ENCODE measurements around the gene CHMP6. TPM values are rescaled to one million over a fixed set of nuclear protein-coding genes. Genes with fewer than 3 reads are reported as not detected.

The CHMP6 gene
- total and polyA plus RNA-seq, 9 of the 15 experiments (the other 6 are each of a cell fraction or from before 2014, with no cell fraction given), result 0.25 to 30.4 (median 13.4) TPM

DNA sequence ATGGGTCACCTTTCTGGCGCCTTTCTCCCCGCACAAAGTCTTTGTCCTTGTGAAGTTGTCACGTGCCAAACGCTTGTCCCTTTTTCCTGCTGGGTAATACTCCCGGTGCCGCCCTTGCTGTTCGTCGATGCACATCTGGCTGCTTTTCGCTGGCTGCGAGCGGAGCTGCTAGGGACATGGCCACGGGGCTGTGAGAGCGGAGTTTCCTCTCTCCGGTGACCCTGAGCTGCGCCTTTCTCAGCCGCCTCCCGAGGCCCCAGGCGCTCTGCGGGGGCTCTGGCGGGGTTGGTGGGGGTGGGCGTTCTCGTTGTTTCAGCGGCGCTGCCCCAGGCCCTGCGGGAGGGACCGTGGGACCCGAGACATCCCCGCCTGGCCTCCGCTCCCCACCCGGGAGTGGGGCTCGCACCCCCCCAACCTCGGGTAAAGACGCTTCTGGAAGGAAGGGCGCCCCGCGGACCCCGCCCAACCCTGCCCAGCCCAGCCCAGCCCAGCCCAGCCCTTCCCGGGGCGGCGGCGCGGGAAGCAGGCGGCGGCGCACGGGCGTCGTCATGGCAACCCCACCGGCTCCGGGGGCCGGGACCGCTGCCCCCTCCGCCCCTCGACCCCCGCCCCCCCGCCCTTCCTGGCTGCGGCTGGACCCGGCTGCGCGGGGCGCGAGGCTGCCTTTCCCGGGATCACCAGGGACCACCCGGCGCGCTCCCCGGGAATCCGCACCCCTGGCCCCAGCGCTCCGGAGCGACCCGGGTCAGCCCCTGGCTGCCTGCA lies 12.3 kb downstream of the CHMP6 start (continued):
- TF ChIP-seq, protein P1, sequence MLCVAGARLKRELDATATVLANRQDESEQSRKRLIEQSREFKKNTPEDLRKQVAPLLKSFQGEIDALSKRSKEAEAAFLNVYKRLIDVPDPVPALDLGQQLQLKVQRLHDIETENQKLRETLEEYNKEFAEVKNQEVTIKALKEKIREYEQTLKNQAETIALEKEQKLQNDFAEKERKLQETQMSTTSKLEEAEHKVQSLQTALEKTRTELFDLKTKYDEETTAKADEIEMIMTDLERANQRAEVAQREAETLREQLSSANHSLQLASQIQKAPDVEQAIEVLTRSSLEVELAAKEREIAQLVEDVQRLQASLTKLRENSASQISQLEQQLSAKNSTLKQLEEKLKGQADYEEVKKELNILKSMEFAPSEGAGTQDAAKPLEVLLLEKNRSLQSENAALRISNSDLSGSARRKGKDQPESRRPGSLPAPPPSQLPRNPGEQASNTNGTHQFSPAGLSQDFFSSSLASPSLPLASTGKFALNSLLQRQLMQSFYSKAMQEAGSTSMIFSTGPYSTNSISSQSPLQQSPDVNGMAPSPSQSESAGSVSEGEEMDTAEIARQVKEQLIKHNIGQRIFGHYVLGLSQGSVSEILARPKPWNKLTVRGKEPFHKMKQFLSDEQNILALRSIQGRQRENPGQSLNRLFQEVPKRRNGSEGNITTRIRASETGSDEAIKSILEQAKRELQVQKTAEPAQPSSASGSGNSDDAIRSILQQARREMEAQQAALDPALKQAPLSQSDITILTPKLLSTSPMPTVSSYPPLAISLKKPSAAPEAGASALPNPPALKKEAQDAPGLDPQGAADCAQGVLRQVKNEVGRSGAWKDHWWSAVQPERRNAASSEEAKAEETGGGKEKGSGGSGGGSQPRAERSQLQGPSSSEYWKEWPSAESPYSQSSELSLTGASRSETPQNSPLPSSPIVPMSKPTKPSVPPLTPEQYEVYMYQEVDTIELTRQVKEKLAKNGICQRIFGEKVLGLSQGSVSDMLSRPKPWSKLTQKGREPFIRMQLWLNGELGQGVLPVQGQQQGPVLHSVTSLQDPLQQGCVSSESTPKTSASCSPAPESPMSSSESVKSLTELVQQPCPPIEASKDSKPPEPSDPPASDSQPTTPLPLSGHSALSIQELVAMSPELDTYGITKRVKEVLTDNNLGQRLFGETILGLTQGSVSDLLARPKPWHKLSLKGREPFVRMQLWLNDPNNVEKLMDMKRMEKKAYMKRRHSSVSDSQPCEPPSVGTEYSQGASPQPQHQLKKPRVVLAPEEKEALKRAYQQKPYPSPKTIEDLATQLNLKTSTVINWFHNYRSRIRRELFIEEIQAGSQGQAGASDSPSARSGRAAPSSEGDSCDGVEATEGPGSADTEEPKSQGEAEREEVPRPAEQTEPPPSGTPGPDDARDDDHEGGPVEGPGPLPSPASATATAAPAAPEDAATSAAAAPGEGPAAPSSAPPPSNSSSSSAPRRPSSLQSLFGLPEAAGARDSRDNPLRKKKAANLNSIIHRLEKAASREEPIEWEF (CRISPR knock-in tag; IDR thresholded peaks at IDR 0.05), result no peak
- no peak for TF ChIP-seq SNRNP70 (optimal IDR thresholded peaks at IDR 0.05; ENCODE audit: low read depth, low read length)
- TF ChIP-seq, protein P2, sequence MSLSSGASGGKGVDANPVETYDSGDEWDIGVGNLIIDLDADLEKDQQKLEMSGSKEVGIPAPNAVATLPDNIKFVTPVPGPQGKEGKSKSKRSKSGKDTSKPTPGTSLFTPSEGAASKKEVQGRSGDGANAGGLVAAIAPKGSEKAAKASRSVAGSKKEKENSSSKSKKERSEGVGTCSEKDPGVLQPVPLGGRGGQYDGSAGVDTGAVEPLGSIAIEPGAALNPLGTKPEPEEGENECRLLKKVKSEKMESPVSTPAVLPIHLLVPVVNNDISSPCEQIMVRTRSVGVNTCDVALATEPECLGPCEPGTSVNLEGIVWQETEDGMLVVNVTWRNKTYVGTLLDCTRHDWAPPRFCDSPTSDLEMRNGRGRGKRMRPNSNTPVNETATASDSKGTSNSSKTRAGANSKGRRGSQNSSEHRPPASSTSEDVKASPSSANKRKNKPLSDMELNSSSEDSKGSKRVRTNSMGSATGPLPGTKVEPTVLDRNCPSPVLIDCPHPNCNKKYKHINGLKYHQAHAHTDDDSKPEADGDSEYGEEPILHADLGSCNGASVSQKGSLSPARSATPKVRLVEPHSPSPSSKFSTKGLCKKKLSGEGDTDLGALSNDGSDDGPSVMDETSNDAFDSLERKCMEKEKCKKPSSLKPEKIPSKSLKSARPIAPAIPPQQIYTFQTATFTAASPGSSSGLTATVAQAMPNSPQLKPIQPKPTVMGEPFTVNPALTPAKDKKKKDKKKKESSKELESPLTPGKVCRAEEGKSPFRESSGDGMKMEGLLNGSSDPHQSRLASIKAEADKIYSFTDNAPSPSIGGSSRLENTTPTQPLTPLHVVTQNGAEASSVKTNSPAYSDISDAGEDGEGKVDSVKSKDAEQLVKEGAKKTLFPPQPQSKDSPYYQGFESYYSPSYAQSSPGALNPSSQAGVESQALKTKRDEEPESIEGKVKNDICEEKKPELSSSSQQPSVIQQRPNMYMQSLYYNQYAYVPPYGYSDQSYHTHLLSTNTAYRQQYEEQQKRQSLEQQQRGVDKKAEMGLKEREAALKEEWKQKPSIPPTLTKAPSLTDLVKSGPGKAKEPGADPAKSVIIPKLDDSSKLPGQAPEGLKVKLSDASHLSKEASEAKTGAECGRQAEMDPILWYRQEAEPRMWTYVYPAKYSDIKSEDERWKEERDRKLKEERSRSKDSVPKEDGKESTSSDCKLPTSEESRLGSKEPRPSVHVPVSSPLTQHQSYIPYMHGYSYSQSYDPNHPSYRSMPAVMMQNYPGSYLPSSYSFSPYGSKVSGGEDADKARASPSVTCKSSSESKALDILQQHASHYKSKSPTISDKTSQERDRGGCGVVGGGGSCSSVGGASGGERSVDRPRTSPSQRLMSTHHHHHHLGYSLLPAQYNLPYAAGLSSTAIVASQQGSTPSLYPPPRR (CRISPR knock-in tag; IDR thresholded peaks at IDR 0.05; ENCODE audit: borderline replicate concordance), result no peak
- no peak for TF ChIP-seq SIN3A (IDR thresholded peaks at IDR 0.05; ENCODE audit: borderline replicate concordance in 2 of 2, control insufficient read depth in 1 of 2, low read depth in 2 of 2, low read length in 2 of 2)
- TF ChIP-seq FOXA3 (CRISPR knock-in tag; conservative IDR thresholded peaks at IDR 0.05 in 1 of 2, IDR thresholded peaks at IDR 0.05 in 1 of 2), result no peak
- TF ChIP-seq, protein P3, sequence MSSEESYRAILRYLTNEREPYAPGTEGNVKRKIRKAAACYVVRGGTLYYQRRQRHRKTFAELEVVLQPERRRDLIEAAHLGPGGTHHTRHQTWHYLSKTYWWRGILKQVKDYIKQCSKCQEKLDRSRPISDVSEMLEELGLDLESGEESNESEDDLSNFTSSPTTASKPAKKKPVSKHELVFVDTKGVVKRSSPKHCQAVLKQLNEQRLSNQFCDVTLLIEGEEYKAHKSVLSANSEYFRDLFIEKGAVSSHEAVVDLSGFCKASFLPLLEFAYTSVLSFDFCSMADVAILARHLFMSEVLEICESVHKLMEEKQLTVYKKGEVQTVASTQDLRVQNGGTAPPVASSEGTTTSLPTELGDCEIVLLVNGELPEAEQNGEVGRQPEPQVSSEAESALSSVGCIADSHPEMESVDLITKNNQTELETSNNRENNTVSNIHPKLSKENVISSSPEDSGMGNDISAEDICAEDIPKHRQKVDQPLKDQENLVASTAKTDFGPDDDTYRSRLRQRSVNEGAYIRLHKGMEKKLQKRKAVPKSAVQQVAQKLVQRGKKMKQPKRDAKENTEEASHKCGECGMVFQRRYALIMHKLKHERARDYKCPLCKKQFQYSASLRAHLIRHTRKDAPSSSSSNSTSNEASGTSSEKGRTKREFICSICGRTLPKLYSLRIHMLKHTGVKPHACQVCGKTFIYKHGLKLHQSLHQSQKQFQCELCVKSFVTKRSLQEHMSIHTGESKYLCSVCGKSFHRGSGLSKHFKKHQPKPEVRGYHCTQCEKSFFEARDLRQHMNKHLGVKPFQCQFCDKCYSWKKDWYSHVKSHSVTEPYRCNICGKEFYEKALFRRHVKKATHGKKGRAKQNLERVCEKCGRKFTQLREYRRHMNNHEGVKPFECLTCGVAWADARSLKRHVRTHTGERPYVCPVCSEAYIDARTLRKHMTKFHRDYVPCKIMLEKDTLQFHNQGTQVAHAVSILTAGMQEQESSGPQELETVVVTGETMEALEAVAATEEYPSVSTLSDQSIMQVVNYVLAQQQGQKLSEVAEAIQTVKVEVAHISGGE (CRISPR knock-in tag; IDR thresholded peaks at IDR 0.05), result no peak
- TF ChIP-seq GTF2F1 (IDR thresholded peaks at IDR 0.05; ENCODE audit: low read depth, low read length), result no peak
- no peak for TF ChIP-seq HDGF (IDR thresholded peaks at IDR 0.05)
- no peak for TF ChIP-seq POU5F1 (IDR thresholded peaks at IDR 0.05; ENCODE audit: borderline replicate concordance, low read depth, low read length, partially characterized antibody)
- no peak for TF ChIP-seq KDM2B (CRISPR knock-in tag; IDR thresholded peaks at IDR 0.05)
